Measurements from ENCODE around the gene SENP1.

SENP1 gene

DNA sequence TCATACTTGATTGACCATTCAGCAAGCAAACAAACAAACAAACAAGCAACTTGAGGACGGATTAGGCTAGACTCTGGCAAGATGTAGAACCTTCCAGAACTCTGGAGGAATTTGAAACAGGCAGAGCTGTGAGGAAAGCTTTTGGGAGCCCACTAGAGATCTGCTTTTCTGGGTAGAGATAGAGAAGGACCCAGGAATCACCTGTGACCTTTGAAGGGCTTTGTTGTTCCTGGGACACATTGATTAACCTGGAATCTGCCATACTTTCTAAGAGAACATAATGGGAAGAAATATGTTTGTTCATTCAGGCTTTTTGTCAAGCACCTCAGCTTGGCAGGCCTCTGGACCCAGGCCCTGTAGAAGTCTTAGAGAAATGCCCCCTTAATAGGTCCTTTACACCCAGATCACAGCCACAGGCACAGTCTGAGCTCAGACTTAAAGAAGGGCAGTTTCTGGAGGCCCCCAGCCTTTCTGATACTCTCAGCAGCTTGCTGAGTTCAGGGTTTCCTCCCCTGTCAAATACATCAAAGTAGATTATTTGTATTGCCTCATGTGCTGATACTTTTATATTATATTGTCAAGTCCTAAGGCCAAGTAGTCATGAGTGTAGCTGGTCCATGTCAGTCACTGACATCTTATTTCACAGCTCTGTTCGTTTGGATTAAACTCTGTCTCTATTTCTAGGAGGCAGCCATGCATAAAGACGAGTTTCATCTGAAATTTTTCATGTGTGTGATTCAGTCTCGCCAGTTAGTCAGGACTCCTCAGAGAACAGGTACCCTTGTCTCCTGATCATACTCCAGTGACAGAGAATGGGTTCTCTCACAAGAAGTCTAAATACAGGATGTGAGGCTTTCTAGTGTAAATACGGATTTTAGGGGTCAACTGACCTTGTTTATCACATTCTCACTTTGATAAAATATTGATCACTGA is 1.1 kb upstream of the SENP1 start:
- TF ChIP-seq, protein P1, sequence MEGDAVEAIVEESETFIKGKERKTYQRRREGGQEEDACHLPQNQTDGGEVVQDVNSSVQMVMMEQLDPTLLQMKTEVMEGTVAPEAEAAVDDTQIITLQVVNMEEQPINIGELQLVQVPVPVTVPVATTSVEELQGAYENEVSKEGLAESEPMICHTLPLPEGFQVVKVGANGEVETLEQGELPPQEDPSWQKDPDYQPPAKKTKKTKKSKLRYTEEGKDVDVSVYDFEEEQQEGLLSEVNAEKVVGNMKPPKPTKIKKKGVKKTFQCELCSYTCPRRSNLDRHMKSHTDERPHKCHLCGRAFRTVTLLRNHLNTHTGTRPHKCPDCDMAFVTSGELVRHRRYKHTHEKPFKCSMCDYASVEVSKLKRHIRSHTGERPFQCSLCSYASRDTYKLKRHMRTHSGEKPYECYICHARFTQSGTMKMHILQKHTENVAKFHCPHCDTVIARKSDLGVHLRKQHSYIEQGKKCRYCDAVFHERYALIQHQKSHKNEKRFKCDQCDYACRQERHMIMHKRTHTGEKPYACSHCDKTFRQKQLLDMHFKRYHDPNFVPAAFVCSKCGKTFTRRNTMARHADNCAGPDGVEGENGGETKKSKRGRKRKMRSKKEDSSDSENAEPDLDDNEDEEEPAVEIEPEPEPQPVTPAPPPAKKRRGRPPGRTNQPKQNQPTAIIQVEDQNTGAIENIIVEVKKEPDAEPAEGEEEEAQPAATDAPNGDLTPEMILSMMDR (conservative IDR thresholded peaks at IDR 0.05): no peak
- peak overlapping the region; percentile 96 for H3K27ac ChIP-seq

- TF ChIP-seq, protein P1 (conservative IDR thresholded peaks at IDR 0.05): no peak
- peak overlapping the region; percentile 96 for H3K27ac ChIP-seq
Measured at GRCh38 chr12:48105321-48105866, 485 bp downstream of the SENP1 start.

DNA sequence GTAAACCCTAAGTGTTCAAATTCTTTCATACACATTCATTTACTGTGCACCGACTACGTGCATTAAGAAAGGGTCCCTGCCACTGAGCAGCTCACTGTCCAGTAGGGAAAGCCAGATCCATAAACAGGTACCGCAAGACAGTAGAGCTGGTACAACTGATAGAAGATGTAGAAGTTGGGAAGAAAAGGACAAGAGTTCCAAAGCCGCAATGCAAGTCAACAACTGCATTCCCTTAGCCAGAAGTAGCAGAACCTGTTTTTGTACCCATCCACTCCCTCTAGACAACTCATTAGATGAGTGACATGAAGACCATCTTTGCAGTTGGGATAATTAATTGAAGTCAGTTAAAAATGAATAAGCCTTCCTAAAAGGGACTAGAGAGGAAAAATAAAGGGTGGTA is 1.3 kb downstream of the SENP1 start:
- TF ChIP-seq, protein P1 (conservative IDR thresholded peaks at IDR 0.05): no peak
- peak overlapping the region; percentile 96 for H3K27ac ChIP-seq

- no peak overlapping the region for H3K27ac ChIP-seq
- TF ChIP-seq, protein P1 (conservative IDR thresholded peaks at IDR 0.05): no peak
Measured at GRCh38 chr12:48092611-48093010, 13.3 kb downstream of the SENP1 start.

DNA sequence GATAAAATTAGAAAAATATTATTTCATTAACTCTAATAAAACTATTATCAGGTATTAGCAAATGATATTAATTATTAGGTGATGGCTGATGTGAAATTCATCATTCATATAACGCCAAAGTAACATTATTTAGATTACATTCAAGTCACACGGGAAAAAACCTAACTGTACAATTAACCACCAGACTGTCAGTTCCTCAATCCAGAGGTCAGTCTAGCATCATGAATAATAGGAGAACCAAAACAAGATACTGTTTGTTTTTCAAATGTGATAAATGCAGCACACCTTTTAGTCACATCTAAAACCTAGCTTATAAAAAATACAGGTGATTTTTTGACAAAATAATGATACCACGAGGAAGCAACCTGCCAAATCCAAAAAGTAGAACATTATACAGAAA is 19.6 kb downstream of the SENP1 start:
- TF ChIP-seq, protein P1 (conservative IDR thresholded peaks at IDR 0.05): no peak
- no peak overlapping the region for H3K27ac ChIP-seq

DNA sequence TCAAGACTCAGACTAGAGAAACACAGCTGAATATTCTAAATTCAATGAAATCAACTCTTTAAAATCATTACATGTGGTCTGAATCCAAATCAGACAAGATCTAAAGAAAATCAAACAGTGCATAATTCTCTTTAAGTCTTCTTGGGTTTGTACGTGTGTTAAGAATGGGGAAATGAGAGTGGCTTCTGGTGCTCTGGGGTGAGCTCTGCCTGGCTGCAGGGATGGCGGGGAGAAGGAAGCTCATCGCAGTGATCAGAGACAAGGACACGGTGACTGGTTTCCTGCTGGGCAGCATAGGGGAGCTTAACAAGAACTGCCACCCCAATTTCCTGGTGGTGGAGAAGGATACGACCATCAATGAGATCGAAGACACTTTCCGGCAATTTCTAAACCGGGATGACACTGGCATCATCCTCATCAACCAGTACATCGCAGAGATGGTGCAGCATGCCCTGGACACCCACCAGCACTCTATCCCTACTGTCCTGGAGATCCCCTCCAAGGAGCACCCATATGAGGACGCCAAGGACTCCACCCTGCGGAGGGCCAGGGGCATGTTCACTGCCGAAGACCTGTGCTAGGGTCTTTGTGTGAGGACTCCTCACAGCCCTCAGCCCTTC is 20.9 kb downstream of the SENP1 start:
- no peak overlapping the region for H3K27ac ChIP-seq
- TF ChIP-seq, protein P1 (conservative IDR thresholded peaks at IDR 0.05): no peak

DNA sequence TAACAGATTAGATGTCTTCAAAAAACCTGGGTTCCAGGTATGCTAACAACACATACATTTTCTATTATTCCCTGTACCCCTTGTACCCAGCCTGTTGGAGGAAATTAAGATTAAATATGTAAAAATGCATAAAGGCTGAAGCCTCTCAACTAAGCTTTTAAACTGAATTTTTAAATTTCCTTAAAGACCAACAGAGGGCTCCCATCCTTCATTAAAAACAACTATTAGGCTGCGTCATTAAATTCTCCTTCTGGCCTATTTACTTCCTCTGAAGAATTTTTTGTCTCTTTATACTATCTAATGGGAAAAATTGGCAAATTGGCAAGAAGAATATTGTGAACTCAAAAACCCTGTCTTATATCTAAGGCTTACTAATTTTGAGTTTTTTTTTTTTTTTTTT is 21.8 kb downstream of the SENP1 start:
- TF ChIP-seq, protein P1 (conservative IDR thresholded peaks at IDR 0.05): peak; percentile 69
- H3K27ac ChIP-seq: no peak overlapping the region

All from VCaP (cell line).